HG02798 (cell line): Measurements from ENCODE around the gene PSMB7.

Source experiments
- ATAC-seq: cut with Tn5 transposase; IDR thresholded peaks from one replicate; pipeline ENCODE4 v1.9.1; 2021; ENCODE audit warnings: mild to moderate bottlenecking; ENCODE audit not compliant: unreplicated experiment, poor library complexity

PSMB7 gene

DNA sequence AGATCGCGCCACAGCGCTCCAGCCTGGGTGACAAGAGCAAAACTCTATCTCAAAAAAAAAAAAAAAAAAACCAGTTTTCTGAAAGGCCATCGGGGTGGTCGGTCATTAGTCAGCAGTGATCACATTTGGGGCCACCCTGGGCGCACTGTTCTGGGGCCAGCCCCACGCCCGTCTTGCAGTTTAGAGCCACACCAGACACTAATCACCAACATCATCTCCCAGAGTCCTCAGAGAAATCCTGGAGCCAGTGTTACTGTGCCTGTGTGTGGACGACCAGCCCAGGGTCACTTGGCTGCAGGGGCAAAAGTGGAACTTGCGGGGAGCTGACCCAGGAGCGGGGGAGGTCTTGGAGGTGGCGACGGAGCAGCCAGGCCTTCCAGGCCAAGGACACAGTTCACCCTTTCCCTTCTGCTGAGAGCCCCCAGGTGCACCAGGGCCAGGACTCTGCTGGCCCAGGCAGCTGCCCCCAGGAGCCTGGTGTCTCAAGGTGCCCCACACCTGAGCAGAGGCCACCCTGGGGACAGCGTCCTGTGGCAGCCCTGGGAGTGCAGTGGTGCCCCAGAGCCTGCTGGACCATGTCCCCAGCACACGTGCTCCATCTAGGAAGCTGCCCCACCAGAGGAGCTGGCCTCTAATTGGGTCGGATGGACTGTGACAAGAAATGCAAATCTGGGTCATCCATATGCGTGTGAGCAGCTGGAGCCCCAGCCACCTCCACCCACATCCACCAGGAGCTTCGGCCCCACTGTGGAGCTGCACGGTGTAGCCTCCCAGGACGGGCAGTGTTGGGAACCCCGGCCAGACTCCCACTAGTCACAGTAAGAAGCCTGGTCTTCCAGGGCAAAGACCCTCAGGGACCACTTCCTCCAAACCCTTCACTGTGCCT is 106.4 kb downstream of the PSMB7 start:
- ATAC-seq = no peak

DNA sequence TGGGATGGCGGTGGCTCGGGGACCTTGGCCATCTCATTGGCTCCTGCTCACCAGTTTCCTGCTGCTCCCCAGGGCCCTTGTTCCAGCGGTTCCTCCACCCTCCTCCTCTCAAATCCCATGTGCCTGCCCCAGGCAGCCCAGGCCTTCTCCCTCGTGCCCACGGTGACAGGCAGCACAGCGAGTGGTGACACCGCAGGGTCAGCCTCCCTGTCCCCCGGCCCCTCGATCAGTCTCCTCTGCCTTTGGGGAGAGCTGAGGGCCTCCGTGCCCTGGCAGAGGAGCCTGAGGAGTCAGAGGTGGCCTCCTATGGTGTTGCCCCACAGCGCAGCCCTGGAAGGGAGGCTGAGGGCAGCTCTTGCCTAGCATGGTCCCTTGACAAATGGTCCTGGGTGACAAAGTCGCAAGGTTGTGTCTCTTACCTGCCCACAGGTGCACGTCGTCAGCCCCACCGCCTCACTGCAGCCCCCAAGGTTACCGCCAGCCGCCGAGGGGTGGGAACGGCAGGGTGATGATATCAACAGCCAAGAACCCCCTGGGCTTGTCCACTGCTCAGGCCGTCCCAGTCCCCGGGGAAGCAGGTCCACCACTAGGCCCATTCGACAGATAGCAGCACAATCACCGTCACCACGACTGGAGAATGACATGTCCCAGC is 107.7 kb downstream of the PSMB7 start:
- no peak for ATAC-seq

GRCh38 chr9:124306098-124306735 is 109.0 kb downstream of the PSMB7 start:
- ATAC-seq = no peak

DNA sequence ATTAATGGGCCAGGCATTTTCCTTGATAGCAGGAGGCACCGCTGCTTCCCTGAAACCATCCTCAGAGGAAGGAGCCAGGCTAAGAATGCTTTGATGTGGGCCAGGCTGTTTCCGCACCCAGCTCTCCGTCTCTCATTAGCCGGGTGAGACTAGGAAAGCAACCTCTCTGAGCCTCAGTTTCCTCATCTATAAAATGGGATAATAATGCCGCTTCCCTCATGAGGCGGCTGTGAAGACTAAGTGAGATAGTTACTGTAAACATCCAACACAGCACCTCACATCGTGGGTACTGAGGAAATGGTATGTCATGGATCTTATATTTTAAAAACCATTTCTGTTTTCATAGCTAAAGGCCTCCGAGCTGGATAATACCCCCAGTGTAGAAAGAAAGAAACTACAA is 111.0 kb downstream of the PSMB7 start:
- no peak for ATAC-seq

DNA sequence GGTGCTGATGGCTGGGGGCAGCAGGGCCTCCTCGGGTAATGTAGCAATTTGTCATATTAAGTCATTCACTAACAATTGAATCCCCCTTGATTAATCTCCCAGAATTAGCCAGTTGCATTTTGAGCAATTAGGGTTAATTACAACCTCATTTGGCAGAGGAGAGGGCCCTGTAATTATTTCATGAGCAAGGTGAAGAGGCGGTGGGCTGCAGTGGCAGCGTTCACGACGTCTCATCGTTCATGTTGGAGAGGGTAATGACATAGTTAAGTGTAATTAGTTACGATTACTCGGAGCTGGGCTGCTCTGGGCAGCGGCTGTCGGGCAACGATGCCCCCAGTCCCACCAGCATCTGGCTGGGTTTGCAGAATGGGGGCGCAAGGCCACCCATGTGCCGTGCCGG is 111.5 kb downstream of the PSMB7 start:
- ATAC-seq = no peak
